PFSK-1 (cell line): ENCODE results near the gene AMELX.

ENCODE experiments used
- FOXP2 ChIP-seq: optimal IDR thresholded peaks from 2 replicates; pipeline ENCODE3; 2011; ENCODE audit warnings: borderline replicate concordance, control low read depth, inconsistent platforms; ENCODE audit not compliant: insufficient read depth; ENCODE audit errors: extremely low read length, extremely low read depth
- POLR2AphosphoS5 ChIP-seq: IDR thresholded peaks from 2 replicates; pipeline ENCODE4 v1.6.1; 2012; ENCODE audit warnings: low read depth, mild to moderate bottlenecking, control low read depth, low read length, moderate library complexity
- REST ChIP-seq, 2 experiments: IDR thresholded peaks; 2 replicates each; pipeline versions ENCODE4 v1.6.1 to v1.8.0; 2011 to 2012; ENCODE audit warnings: low read depth in 2 of 2, low read length in 2 of 2, control low read depth in 1 of 2, inconsistent platforms in 1 of 2, mild to moderate bottlenecking in 1 of 2, moderate library complexity in 1 of 2; ENCODE audit not compliant: insufficient read depth in 1 of 2
- SIN3A ChIP-seq: IDR thresholded peaks from 2 replicates; pipeline ENCODE4 v1.6.1; 2012; ENCODE audit warnings: mild to moderate bottlenecking, low read length, moderate library complexity, borderline replicate concordance; ENCODE audit not compliant: insufficient read depth
- TAF1 ChIP-seq: IDR thresholded peaks from 2 replicates; pipeline ENCODE4 v1.6.1; 2012; ENCODE audit warnings: low read length, control low read depth, borderline replicate concordance; ENCODE audit not compliant: insufficient read depth

Gene AMELX

GRCh38 chrX:11319806-11320520 is 26.8 kb downstream of the AMELX start:
- no peak for TF ChIP-seq POLR2AphosphoS5
- TF ChIP-seq SIN3A: no peak
- TF ChIP-seq FOXP2: no peak
- TF ChIP-seq TAF1: no peak
- TF ChIP-seq REST (IDR thresholded peaks at IDR 0.05; ENCODE audit: insufficient read depth in 1 of 2, low read depth in 2 of 2, low read length in 2 of 2): no peak

DNA sequence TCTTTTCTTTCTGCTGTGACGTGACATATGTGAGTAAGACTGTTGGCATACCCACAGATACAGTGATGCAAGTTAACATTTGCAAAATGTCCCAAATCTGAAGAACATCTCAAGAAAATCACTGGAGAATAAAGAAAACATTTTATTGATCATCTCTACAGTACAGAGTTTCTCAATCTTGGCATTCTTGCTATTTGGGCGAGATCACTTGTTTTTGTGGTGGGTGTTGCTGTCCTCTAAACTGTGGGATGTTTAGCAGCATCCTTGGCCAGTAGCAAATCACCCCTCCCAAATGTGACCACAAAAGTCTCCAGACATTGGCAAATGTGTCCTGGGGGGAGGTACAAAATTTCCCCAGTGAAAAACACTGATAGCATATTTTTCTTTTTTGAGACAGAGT is 28.8 kb downstream of the AMELX start:
- TF ChIP-seq POLR2AphosphoS5 (no peak), REST (IDR thresholded peaks at IDR 0.05; ENCODE audit: insufficient read depth in 1 of 2, low read depth in 2 of 2, low read length in 2 of 2) (no peak)

DNA sequence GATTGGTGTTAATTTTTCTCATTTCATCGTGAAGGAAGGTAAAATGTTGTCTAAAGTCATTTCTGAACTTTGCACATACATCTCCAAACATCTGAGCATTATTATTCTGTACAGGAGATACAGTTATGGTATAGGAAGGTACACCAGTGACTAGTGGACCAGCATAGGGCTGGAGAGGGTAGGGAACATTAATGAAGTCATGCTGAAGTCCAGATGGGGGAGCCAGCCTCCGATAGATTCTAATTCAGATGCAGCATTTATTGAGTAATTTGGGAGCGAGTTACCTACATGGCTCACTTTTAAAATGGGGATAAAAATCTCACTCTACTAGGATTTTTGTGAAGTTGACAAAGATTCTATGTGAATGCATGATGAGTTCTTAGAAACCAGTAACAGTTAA is 34.9 kb downstream of the AMELX start:
- TF ChIP-seq POLR2AphosphoS5 (no peak), TAF1 (no peak), FOXP2 (no peak), SIN3A (no peak), REST (IDR thresholded peaks at IDR 0.05; ENCODE audit: insufficient read depth in 1 of 2, low read depth in 2 of 2, low read length in 2 of 2) (no peak)

GRCh38 chrX:11329021-11329420 is 35.8 kb downstream of the AMELX start:
- TF ChIP-seq POLR2AphosphoS5 (no peak), SIN3A (no peak), TAF1 (no peak)

DNA sequence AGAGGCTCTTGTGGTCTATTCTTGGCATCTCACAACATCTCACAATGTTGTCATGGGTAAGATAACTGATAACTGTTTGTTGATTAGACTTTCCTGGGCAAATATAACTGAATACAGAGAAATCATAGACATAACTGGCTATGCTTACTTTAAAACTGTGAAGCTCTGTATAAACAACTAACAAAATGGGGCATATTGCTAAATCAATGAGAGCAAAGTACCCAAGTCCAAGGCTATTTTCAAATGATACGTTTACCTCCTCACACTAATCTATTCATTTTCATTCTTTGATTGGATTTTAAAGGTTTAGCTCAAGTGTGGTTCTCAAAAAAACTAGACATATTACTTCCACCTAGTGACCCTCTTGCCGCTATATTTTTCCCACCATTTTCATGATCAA is 38.6 kb downstream of the AMELX start:
- no peak for TF ChIP-seq POLR2AphosphoS5

DNA sequence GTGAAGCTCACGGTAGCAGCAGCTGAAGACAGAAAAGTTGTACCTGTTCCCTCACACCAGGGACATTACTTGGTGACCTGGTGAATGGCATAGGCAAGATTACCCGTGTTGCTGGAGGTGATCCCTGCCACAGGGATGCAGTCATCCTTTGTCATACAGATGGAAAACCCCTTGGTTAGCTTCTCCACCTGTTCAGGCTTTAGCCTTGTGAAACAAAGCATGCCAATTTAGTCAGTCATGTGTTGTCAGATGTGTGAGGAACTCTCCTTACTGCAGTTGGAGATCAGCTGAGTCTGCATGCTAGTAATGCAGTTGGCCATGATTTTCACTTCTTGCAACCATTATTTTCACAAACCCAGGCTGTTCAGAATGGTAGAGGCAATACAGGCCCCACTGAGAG is 41.0 kb downstream of the AMELX start:
- no peak for TF ChIP-seq TAF1
- no peak for TF ChIP-seq FOXP2
- TF ChIP-seq POLR2AphosphoS5: no peak
- no peak for TF ChIP-seq SIN3A
- no peak for TF ChIP-seq REST (IDR thresholded peaks at IDR 0.05; ENCODE audit: insufficient read depth in 1 of 2, low read depth in 2 of 2, low read length in 2 of 2)
